ENCODE results near the gene JAKMIP1. TPM values are rescaled to one million over a fixed set of nuclear protein-coding genes. Genes with fewer than 3 reads are reported as not detected.

The JAKMIP1 gene
- total RNA-seq, 4 donors from 2014 or later = 0.67 to 1.3 (median 1.1) TPM

- H3K27me3 ChIP-seq = peaks cover 0 to 35% (median 0%) of the 10 kb centered on the region in 4 donors
- intact Hi-C loops (cut with DNase I) = no loop called here
- 67 to 80% methylated on average over 11 to 14 of the region's 20 CpGs for WGBS, 2 donors
Observed at GRCh38 chr4:6126971-6127745, 73.2 kb downstream of the JAKMIP1 start.

GRCh38 chr4:6125103-6125651 lies 75.2 kb downstream of the JAKMIP1 start:
- H3K4me1 ChIP-seq = no peaks in the 10 kb centered on the region
- H3K4me3 ChIP-seq = no peak overlapping the region
- peaks cover 0 to 31% (median 0%) of the 10 kb centered on the region in 4 donors for H3K27me3 ChIP-seq
- no peaks in the 10 kb centered on the region for H3K9me3 ChIP-seq
- WGBS, 2 donors = 58 to 80% methylated on average over 1 to 4 of the region's 5 CpGs
- TF ChIP-seq CTCF (IDR thresholded peaks at IDR 0.05) = no peak
- TF ChIP-seq POLR2A (IDR thresholded peaks at IDR 0.05) = no peak
- no peak overlapping the region for H3K27ac ChIP-seq
- intact Hi-C loops (cut with DNase I) = no loop called here
- no peaks in the 10 kb centered on the region for H3K36me3 ChIP-seq
- no peak for DNase-seq

More at GRCh38 chr4:6126971-6127745, 73.2 kb downstream of the JAKMIP1 start:
- H3K9me3 ChIP-seq = no peaks in the 10 kb centered on the region
- TF ChIP-seq POLR2A (IDR thresholded peaks at IDR 0.05) = no peak
- no peak for TF ChIP-seq CTCF (IDR thresholded peaks at IDR 0.05)
- no peak for DNase-seq
- no peak overlapping the region for H3K4me3 ChIP-seq
- no peaks in the 10 kb centered on the region for H3K4me1 ChIP-seq
- H3K36me3 ChIP-seq = no peaks in the 10 kb centered on the region
- no peak overlapping the region for H3K27ac ChIP-seq

- WGBS, 2 donors = 93 to 100% methylated on average over 4 to 5 of the region's 6 CpGs
- Histone ChIP-seq H3K9me3 (no peaks in the 10 kb centered on the region), H3K27ac (no peak overlapping the region), H3K4me1 (no peaks in the 10 kb centered on the region), H3K27me3 (peaks cover 0 to 28% (median 0%) of the 10 kb centered on the region in 4 donors), H3K4me3 (no peak overlapping the region), H3K36me3 (no peaks in the 10 kb centered on the region)
- no peak for DNase-seq
- TF ChIP-seq POLR2A (IDR thresholded peaks at IDR 0.05) = no peak
- no peak for TF ChIP-seq CTCF (IDR thresholded peaks at IDR 0.05)
- intact Hi-C loops (cut with DNase I) = no loop called here
Observed at GRCh38 chr4:6124386-6125102, 75.8 kb downstream of the JAKMIP1 start.

- Histone ChIP-seq H3K27ac (no peak overlapping the region), H3K36me3 (no peaks in the 10 kb centered on the region), H3K9me3 (no peaks in the 10 kb centered on the region), H3K4me3 (no peak overlapping the region), H3K27me3 (peaks cover 0 to 22% (median 0%) of the 10 kb centered on the region in 4 donors), H3K4me1 (no peaks in the 10 kb centered on the region)
- intact Hi-C loops (cut with DNase I) = no loop called here
- TF ChIP-seq POLR2A (IDR thresholded peaks at IDR 0.05) (no peak), CTCF (IDR thresholded peaks at IDR 0.05) (no peak)
- no peak for DNase-seq
- WGBS, 2 donors = 80 to 93% methylated on average over 3 to 7 of the region's 13 CpGs
Observed at GRCh38 chr4:6123976-6124375, 76.4 kb downstream of the JAKMIP1 start.

- H3K4me1 ChIP-seq = no peaks in the 10 kb centered on the region
- no peak overlapping the region for H3K4me3 ChIP-seq
- WGBS, 2 donors = 70 to 72% methylated on average over 2 of the region's 2 CpGs
- peaks cover 0 to 21% (median 0%) of the 10 kb centered on the region in 4 donors for H3K27me3 ChIP-seq
- intact Hi-C loops (cut with DNase I) = no loop called here
- H3K9me3 ChIP-seq = no peaks in the 10 kb centered on the region
- no peak overlapping the region for H3K27ac ChIP-seq
- H3K36me3 ChIP-seq = no peaks in the 10 kb centered on the region
- no peak for TF ChIP-seq CTCF (IDR thresholded peaks at IDR 0.05)
- no peak for TF ChIP-seq POLR2A (IDR thresholded peaks at IDR 0.05)
- no peak for DNase-seq
Observed at GRCh38 chr4:6123541-6123940, 76.8 kb downstream of the JAKMIP1 start.

Measured in esophagus squamous epithelium (tissue), 5 donors.